HG03060 (cell line): ENCODE measurements around the gene ASB16.

Experiments used
- ATAC-seq: cut with Tn5 transposase; IDR thresholded peaks from one replicate; pipeline ENCODE4 v1.9.1; 2021; ENCODE audit warnings: low read depth, moderate number of reproducible peaks; ENCODE audit not compliant: unreplicated experiment

Gene ASB16

DNA sequence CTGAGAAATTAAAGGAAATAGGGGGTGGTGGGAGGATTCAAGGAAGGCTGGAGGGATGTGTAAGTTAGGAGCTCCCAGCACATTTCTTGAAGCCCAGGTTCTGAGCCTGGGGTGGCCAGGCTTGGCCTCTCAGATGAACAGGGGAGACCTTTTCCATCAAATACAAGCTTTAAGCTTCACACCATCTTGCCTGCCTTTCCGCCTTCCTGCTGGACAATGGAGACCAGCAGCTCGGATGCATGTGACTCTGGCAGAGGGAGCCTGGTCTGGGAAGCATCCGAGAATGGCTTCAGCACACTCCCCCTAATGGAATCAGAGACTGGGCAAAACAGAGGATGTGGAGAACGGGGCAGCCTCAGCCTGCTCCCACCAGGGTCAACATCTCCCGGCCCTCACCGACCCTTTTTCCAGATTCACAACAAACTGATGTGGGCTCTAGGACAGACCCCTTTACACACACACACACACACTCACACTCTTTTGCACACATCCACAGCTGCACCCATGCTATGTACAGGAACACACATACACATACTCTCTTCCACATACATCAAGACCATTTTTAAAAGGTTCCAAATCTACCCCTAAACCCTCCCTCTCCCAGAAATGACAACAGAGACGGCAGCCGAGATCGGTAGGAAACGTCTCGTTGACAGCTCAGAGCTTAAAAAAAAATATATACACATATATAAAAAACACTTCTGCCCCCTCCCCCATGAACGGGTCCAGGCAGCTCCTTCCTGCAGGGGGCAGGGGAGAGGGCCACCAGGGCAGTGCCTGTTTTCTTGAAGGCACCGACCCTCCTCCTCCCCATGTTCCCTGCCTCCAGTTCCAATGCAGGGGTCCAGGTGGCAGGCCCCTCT lies 35.7 kb downstream of the ASB16 start:
- no peak for ATAC-seq

DNA sequence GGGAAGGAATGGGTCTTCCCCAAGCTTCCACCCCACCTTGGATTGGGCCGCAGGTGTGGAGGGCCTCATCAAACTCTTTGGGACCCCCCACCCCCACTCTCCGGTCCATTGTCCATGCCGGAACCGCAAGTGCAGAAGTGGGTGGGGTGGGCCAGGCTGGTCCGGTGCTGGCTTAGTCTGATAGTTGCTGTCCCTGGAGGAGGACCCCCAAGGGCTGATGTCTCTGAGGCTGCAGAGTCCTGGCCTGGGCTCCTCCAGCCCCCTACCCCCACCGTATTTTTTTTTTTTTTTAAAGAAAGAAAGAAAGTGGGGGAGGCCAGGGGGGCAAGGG lies 36.3 kb downstream of the ASB16 start:
- no peak for ATAC-seq

DNA sequence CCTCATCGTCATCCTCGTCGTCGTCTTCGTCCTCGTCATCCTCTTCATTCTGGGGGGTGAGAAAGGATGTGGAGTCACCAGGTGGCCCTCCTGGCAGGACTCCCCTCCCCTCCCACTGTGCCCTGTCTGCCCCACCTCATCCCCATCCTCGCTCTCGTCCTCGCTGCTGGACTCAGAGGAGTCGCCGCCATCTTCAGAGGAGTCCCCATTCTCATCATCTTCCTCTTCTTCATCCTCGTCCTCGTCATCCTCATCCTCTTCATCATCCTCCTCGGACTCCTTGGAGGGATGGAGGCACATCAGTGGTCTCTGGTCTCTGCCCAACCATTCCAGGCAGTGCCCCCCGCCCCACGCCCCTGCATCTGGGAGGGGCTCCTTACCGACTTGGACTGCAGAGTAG lies 36.8 kb downstream of the ASB16 start:
- no peak for ATAC-seq

DNA sequence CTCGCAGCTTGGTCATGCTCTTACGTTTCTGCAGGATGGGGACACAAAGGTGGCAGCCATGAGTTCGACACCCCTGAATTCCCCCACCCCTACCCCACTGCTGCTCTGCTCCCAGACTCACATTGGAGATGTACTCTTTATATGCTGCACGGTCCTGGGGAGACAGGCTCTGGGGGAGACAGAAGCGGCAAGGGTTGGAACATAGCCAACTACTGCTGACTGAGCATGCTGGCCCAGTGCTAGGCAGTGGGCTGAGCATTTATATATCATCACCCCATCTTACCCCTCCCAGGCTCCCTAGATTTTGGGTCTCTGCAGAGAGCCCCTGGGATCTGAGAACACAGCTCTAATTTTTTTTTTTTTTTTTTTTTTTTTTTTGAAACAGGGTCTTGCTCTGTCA lies 37.2 kb downstream of the ASB16 start:
- ATAC-seq: no peak

DNA sequence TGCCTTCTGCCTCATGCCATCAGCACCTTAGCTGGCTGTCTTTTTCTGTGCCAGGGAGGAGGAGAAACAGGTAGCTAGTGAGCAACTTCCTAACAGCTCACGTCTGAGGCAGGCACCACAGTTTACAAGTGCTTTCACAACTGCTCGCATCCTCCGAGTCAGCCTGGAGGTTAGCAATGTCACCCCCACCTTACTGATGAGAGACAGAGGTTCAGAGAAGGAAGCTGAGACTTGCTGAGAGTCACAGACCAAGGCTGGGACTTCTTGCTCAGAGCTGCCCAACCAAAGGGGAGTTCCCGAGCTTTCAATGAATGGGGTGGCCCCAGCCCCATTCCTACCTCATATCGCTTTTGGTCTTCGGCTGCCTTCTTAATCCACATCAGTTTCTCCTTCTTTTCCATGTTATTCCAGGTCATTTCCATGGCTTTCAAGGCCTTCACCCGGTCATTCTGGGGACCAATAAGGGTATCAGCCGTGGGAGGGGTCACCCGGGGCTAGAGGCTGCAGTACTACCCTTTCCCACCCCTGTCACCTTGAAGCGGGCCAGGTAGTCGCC lies 39.4 kb downstream of the ASB16 start:
- ATAC-seq: no peak

DNA sequence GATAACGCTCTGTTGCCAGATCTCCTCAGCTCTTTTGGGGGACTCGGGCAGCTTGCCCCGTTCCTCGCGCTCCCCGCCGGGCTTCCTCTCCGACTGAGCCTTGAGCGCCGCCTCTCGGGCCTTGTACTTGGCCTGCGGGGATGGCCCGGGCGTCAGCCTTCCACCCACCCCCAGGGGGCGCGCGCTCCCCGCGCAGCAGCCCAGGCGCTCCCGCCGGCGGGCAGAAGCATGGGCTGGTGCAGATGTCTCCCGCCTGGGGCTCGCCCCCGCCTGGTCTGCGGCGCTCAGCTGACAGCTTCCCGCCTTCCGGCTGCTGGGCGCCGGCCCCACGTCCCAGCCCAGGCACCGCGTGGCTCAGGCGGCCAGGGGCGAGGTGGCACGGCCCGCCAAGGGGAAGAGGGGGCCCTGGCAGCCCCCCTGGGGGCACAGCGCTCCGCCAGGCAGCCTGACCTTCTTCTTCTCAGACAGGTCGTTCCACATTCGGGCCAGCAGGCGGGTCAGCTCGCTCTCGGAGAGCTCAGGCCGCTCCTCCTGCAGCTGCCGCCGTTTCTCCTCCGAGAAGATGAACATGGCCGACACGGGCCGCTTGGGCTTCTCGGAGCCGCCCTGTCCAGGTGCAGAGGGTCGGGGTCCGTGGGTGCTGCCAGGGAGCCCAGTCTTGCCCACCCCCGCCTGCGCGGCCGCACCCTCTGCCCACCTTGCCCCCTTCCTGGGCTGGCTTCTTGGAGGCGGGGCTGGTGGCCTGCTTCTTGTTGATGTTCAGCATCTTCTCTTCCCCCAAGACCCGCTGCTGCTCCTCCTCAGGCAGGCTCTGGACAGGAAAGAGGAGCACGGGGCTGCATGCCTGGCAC lies 40.1 kb downstream of the ASB16 start:
- ATAC-seq: no peak

DNA sequence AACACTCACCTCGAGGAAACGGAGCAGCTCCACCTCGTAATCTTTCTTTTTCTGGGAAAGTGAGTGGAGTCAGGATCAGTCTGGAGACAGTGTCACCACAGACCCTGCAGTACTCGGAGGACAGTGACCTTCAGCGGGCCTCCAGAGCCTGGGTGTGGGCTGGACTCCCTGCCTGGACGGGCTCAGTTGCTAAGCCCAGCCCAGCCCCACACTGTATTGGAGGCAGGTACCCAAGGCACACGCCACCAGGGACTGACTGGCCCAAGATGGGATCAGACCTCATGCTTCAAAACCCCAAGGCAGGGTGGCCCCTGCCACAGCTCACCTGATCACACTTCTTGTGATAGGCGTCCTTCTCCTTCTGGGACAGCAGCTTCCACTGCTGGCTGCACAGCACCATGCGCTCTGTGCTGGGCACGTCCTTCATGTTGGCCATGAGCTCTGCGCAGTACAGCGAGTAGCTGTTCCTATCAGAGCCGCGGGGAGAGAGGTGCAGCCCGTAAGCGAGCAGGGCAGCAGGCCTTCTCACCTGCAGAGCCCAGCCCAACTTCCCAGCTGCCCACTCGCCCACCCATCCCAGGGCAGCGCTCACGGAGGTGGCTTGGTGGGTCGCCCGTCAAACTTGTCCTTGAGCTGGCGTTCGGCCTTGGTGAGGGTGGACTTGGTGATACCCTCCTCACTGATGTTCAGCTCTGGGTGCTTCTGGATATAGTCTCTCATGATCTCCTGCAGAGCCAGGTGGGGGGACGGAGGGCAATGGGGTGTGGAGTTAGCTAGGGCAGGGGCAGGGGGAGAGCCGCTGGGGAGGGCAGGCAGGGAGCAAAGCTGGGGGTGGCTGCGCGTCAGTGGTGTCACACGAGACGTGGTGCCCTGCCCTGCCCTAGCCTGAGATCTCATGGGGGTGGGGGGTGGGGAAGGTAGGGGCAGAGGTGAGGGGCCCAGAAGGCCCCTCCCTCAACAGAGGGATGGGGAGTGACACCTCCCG lies 41.1 kb downstream of the ASB16 start:
- no peak for ATAC-seq

DNA sequence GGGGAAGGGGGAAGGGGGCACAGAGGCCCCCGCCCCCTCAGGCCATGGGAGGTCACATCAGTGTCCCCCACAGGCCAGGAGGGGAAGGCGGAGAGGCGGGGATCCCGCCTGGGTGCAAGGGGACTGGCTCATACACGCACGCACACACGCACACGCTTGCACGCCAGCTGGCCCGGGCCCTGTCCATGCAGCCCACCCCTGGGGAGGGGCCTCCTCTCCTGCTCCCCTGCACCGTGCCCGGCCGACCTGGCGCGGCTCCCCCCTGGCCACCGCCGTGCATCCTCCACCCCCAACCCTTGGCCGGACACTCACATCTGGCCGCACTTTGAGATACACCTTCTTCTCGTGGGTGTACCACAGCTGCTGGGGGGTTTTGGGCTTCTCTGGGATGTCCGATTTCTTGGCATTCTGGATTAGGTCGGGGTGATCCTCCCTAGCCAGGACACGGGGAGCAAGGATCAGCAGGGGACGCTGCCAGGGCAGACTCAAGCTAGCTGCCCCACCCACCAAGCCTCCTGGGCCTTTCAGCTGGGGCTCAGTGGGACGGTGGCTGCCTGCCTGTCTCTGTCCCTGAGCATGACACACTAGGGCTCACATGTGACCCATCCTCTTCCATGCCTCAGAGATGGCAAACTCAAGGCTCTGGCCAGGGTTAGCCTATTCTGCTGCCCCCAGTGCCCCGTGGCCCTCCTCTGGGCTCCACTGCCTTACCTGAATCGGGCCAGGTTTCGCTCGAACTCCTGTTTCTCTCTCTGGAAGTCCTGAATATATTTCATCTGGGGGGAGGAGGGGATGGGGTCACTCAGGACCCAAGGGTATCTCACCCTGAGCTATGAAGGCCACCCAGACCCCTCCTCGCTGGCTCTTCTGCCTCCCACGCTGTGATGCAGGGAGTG lies 42.3 kb downstream of the ASB16 start:
- no peak for ATAC-seq

DNA sequence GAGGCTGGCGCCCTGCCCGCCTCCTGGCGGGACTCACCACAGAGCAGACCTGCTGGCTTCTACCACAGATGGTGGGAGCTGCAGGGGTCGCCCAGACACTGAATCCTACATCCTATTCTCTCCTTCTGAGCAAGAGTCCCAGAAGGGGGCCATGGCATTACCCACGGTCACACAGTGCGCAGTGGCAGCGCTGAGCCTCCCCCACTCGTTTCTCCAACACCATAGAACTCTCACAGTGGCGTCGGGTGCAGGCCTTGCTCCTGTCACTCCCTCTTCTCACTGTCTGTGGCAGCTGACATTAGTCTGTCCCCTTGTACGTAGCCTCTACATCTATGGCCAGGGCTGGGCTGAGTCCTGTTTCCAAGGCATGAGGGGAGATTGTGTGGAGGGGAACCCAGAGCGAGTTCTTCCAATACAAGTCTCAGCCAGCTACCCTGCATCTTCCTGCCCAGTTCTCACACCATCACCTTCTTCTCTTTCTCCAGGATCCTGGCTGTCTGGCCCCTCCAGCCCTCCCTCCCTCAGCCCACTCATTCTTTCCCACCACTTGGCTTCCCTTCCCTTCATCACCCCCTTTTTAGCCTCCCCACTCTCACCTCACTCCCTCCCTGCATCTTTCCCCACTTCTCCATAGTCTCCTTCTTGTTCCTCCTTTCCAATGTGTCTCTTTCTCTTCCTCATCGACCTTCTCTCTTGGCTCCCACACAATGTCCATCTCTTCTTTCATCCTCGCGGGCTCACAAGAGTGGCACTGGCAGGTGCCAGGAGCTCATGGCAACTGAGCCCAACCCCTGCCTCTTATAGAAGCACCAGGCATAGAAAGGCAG lies 43.1 kb downstream of the ASB16 start:
- no peak for ATAC-seq

DNA sequence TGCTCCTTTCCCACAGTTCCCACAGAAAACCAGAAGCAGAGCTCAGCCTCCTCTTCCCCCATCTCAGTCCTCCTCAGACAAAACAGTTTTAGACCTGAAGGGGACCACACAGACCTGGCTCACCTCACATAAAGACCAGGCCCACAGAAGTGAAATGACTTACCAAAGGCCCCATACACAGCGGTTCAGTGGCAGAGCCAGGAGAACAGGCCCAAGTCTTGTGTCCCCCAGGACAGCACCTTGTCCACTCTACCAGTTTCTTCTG lies 43.7 kb downstream of the ASB16 start:
- no peak for ATAC-seq

DNA sequence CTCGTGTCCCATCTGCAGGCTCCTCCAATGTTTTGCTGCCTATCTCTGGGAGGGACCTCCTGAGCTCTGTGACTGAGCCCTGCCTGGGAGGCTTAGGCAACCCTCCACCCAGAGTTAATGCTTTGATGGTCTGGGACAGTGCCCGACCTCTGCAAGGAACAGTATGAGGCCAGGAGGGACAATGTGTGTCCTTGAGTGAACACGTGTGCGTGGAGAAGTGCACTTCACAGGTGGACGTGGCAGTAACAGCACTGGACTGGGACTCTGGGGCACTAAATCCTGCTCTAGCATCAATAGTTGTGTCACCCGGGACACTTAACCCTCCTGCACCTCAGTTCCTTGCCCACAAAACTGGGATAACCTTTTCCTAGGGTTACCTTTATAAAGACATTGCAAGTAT lies 44.4 kb downstream of the ASB16 start:
- ATAC-seq: no peak

DNA sequence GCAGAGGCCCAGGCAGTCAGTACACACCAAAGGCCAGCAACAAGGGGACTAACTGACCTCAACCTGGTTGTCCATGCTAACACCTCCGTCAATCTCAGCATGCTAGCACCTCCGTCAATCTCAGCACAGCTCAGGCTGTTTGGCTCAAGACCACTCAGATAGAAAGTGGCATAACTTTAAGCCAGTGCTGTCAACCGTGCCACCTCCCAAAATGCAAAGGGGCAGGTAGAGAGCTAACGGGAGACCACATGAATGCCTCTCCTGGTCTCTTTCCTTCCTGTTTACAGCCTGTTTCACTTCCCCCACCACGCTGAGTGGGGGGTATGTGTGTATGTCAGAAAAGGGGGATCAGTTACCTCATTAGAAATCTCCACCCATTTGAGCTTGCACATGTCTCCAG lies 45.7 kb downstream of the ASB16 start:
- no peak for ATAC-seq

DNA sequence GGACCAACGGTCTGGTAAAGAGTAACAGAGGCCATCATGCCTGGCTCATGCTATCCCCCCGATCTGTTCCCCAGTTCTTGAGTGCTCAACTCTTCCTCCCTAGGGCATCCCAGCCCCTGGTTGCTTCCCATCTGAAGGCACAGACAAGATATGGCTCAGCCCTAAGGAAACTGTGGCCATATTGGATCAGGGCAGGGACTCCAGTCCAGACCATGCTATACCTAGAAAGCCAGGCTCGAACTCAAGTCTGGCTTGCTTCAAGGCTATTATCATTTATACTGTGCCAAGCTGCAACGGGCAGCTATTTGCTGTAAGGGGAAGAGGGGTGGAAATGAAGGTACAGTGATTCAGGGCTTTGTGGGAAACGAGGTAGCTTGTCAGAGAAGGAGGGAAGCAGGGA lies 46.2 kb downstream of the ASB16 start:
- no peak for ATAC-seq

DNA sequence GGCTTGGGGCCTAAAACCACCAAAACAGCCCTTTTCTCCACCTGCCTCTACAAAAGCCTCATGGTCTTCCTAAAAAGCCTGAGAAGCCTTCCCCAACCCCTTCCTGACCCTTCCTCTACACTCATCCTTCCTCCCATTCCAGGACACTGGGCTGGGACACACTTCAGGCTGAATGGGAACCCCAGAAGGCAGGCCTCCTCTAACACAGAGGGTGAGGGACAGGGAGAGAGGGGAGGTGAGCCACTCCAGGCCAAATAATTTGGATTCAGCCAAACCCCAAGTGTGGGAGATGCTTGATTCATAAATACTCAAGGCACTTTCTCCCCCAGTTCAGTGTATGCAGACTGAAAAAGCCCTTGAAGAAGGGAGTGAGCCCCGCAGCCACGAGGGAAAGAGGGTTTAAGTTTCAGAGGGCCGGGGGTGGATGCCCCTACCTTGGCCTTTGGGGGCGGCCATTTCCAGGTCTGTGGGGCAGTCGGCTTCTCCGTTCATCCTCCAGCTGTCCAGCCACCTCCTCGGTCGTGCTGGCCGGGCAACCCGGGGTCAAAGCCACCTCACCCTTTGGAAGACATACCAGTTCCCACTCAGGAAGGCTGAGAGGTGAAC lies 47.3 kb downstream of the ASB16 start:
- no peak for ATAC-seq

DNA sequence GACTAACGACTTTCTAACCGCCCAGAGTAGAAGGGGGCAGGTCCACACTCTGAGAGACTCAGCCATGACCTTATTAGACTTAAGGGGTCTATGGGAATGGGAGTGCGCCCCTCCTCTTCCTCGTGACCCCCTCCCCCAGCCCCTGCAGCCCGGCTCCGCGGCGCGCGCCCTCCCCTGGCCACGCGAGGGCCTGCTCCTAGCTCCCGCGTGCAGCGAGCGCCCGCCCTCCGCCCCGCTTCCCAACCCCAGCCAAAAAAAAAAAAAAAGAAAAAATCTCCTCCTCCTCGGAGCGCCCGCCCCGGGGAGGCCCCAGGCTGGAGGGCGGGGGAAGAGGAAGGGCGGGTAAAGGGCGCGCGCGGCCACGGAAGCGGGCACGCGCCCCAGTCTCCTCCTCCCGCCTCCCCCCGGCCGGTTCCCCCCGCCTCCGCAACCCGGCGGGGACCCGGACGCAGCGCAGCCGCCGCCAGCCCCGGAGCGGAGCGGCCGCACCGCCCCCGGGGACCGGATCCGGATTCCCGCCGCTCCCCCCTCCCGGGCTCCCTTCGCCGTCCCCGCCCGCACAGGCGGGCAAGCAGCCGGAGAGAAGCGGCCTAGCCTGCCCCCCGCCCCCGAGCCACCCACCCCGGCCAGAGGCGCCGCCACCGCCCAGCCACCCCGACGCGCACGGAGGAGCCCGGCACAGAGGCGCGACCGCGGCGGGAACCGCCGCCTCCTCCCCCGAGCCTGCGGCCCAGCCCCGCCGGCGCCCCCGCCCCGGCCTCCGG lies 48.0 kb downstream of the ASB16 start:
- ATAC-seq: no peak

DNA sequence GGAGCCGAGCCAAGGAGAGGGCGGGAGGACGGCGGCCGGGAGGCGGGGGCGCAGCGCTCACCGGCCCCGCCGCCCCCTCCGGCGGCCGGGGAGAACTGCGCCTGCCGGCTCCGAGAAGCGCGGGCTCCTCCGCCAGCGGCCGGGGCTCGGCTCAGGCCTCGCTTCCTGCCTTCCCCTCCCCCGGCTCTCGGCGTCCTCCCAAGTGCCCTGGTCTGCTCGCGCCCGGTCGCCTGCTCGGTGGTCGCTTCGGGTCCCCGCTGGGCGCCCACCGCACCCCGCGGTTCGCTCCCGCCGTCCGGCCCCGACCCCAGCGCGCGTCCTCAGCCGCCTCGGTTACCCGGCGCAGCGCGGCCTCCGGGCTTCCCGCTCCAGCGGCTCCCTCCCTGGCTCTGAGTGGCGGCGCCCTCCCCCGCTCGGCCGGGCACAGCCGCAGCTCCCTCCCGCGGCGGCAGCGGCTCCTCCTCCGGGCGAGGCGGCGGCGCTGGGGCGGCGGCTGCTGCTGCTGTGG lies 48.7 kb downstream of the ASB16 start:
- no peak for ATAC-seq

DNA sequence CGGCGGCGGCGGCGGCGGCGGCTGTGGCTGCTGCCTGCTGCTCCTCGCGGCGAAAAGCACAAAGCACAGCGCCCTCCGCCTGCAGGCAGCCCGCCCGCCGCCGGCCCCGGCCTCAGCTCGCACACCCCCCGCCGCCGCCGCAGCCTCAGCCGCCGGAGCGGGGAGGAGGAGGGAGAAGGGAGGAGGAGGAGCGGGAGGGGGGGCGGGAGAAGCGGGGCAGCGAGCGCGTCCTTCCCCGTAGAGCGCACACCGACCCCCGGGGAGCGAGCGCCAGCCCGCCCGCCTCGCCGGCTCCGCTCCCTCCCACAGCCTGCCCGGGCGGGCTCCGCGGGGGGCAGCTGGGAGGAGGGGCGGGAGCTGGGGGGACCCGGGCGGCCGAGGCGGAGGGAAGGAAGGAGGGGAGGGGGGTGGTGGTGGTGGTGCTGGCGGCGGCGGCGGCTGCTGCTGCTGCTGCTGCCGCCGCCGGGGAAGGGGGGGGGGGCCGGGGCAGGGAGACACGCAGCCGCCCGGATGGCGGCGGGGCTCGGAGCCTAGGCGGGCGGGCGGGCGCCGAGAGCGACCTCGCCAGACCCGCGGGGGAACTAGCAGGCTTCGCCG lies 49.2 kb downstream of the ASB16 start, which contains the start of gene UBTF:
Gene UBTF, minus strand, starts transcription at position 60 of the 597 bp plus-strand sequence. CDS start 1,446 bp downstream, outside the sequence.
- no peak for ATAC-seq
